ENCODE data around the gene RHAG.

GRCh38 chr6:49576618-49577017 lies 60.0 kb downstream of the RHAG start:
- TF ChIP-seq TAF1 (IDR thresholded peaks at IDR 0.05; ENCODE audit: borderline replicate concordance, insufficient read depth, low read length) (no peak), POLR2AphosphoS5 (IDR thresholded peaks at IDR 0.05; ENCODE audit: low read depth, low read length) (no peak)

Data from PFSK-1 (cell line).